A673 (cell line): ENCODE measurements around the gene CD164L2. TPM values are rescaled to one million over a fixed set of nuclear protein-coding genes. Genes with fewer than 3 reads are reported as not detected.

Experiments used
- BruUV-seq: library from RNA; stranded (reverse); fragments of 400-500 nt; replicated peaks from 2 replicates; lab custom pipeline; 2021; lab: Mats Ljungman, UMichigan
- CTCF ChIA-PET: fragments of 300-600 bp; sonication (Branson Sonifier 250); formaldehyde crosslinking; loops from one replicate; lab custom pipeline; 2022; ENCODE audit warnings: antibody characterized with exemption; lab: Charles Lee
- POLR2A ChIA-PET: fragments of 300-600 bp; sonication (Branson Sonifier 250); formaldehyde crosslinking; loops from one replicate; lab custom pipeline; 2022; ENCODE audit warnings: antibody characterized with exemption; ENCODE audit not compliant: low non-redundant PET; lab: Charles Lee
- DNase-seq: peaks from one replicate; pipeline ENCODE4 v3.0.0-alpha.2; 2015; ENCODE audit warnings: low spot score
- H3K27ac ChIP-seq: fragments of 200-600 bp; sonication (generic); 2 replicates; pipeline ENCODE4 v1.5.1; 2016; ENCODE audit warnings: mixed run types, low read depth, mild to moderate bottlenecking, mixed read lengths, antibody characterized with exemption, low read length; ENCODE audit not compliant: poor library complexity, severe bottlenecking
- H3K27me3 ChIP-seq: fragments of 200-600 bp; sonication (generic); replicated peaks from 2 replicates; pipeline ENCODE4 v1.6.1; 2017; ENCODE audit warnings: mixed run types, low read depth, mild to moderate bottlenecking, mixed read lengths, antibody characterized with exemption, low read length; ENCODE audit not compliant: insufficient read depth, poor library complexity
- H3K36me3 ChIP-seq: fragments of 200-600 bp; sonication (generic); 2 replicates; pipeline ENCODE4 v1.6.1; 2016; ENCODE audit warnings: mixed run types, mild to moderate bottlenecking, mixed read lengths, antibody characterized with exemption, low read length; ENCODE audit not compliant: insufficient read depth, poor library complexity, severe bottlenecking
- H3K4me1 ChIP-seq: fragments of 200-600 bp; sonication (generic); 2 replicates; pipeline ENCODE4 v1.6.1; 2017; ENCODE audit warnings: mixed run types, mild to moderate bottlenecking, mixed read lengths, antibody characterized with exemption, low read length; ENCODE audit not compliant: insufficient read depth, poor library complexity, severe bottlenecking
- H3K4me3 ChIP-seq: fragments of 200-600 bp; sonication (generic); 2 replicates; pipeline ENCODE4 v1.5.1; 2016; ENCODE audit warnings: low read depth, mixed run types, mild to moderate bottlenecking, mixed read lengths, low read length; ENCODE audit not compliant: poor library complexity, severe bottlenecking
- H3K9me3 ChIP-seq: fragments of 200-600 bp; sonication (generic); 2 replicates; pipeline ENCODE4 v1.6.1; 2016; ENCODE audit warnings: mixed run types, low read depth, mild to moderate bottlenecking, mixed read lengths, antibody characterized with exemption, low read length; ENCODE audit not compliant: poor library complexity, severe bottlenecking
- CTCF ChIP-seq: fragments of 300-800, 200-600 bp; sonication (generic); conservative IDR thresholded peaks from 2 replicates; pipeline ENCODE4 v1.5.1; 2017; ENCODE audit warnings: low read depth, mild to moderate bottlenecking, antibody characterized with exemption, low read length, moderate library complexity, mixed read lengths
- EZH2 ChIP-seq: fragments of 200-600 bp; sonication (generic); IDR thresholded peaks from 2 replicates; pipeline ENCODE4 v1.6.1; 2017; ENCODE audit warnings: borderline replicate concordance, low read depth, mild to moderate bottlenecking, mixed read lengths, antibody characterized with exemption, low read length; ENCODE audit not compliant: poor library complexity, severe bottlenecking
- intact Hi-C: fragments of 100-400 bp; cut with micrococcal nuclease; formaldehyde crosslinking; loops from one replicate; pipeline ENCODE4 v1.10.0; 2022; ENCODE audit not compliant: unreplicated experiment
- total RNA-seq: library from RNA; stranded (reverse); gene quantifications from 2 replicates; pipeline ENCODE4 v1.2.3, GENCODE V29; 2021

The CD164L2 gene
- total RNA-seq, 1 experiment from 2014 or later, result not detected

GRCh38 chr1:27400082-27400962, 17.2 kb upstream of the CD164L2 start:
- Histone ChIP-seq H3K36me3 (no peaks in the 10 kb centered on the region), H3K27me3 (no peaks in the 10 kb centered on the region), H3K9me3 (no peaks in the 10 kb centered on the region), H3K4me1 (no peaks in the 10 kb centered on the region), H3K27ac (no peak overlapping the region), H3K4me3 (no peak overlapping the region)
- POLR2A ChIA-PET, result no interaction called here
- no peak for DNase-seq
- intact Hi-C loops, result loop anchor here (5.0 kb wide), 1 partner anchor 267 kb away; no protein-coding TSS in a partner anchor
- CTCF ChIA-PET, result interaction anchor here (0.5 kb wide), 1 partner anchor 206 kb away, joined by 9 read pairs; no protein-coding TSS in a partner anchor
- BruUV-seq, result no TSS peak
- no peak for TF ChIP-seq CTCF
- TF ChIP-seq EZH2, result no peak

GRCh38 chr1:27399251-27400025, 16.3 kb upstream of the CD164L2 start:
- no peak overlapping the region for H3K27ac ChIP-seq
- intact Hi-C loops, result loop anchor here (5.0 kb wide), 1 partner anchor 268 kb away; no protein-coding TSS in a partner anchor
- no TSS peak for BruUV-seq
- H3K27me3 ChIP-seq, result no peaks in the 10 kb centered on the region
- no peaks in the 10 kb centered on the region for H3K36me3 ChIP-seq
- no peaks in the 10 kb centered on the region for H3K9me3 ChIP-seq
- TF ChIP-seq CTCF (no peak), EZH2 (no peak)
- H3K4me3 ChIP-seq, result no peak overlapping the region
- ChIA-PET POLR2A (no interaction called here), CTCF (interaction anchor here (0.9 to 1.2 kb wide), 2 partner anchors 97 to 99 kb away, joined by 3 to 4 read pairs; no protein-coding TSS in a partner anchor)
- H3K4me1 ChIP-seq, result no peaks in the 10 kb centered on the region
- DNase-seq, result no peak

- no TSS peak for BruUV-seq
Observed at GRCh38 chr1:27398405-27399149, 15.4 kb upstream of the CD164L2 start.

More at GRCh38 chr1:27398405-27399149, 15.4 kb upstream of the CD164L2 start:
- Histone ChIP-seq H3K27ac (no peak overlapping the region), H3K4me1 (no peaks in the 10 kb centered on the region), H3K9me3 (no peaks in the 10 kb centered on the region), H3K27me3 (no peaks in the 10 kb centered on the region), H3K4me3 (no peak overlapping the region), H3K36me3 (no peaks in the 10 kb centered on the region)
- ChIA-PET POLR2A (no interaction called here), CTCF (interaction anchor here (0.6 to 1.2 kb wide), 4 partner anchors 96 to 268 kb away, joined by 3 to 5 read pairs (median 4); no protein-coding TSS in a partner anchor)
- DNase-seq, result no peak
- intact Hi-C loops, result no loop called here
- TF ChIP-seq EZH2 (no peak), CTCF (no peak)
